Hematopoietic multipotent progenitor cell treated with erythropoietin and hydrocortisone succinate and interleukin-3 and kit ligand, for 17 days (in vitro differentiated cells): ENCODE data around the gene CUEDC1.
"Not testable (repeated sequence)": the region's sequence is repeated elsewhere in the genome, so short reads cannot be mapped to it uniquely, and the experiment has no call there.

Experiments
- DNase-seq: peaks from one replicate; pipeline ENCODE4 v3.0.0-alpha.2; 2015; ENCODE audit warnings: low spot score

CUEDC1 gene

GRCh38 chr17:57984936-57985674 is 29.9 kb upstream of the CUEDC1 start:
- DNase-seq: no peak

GRCh38 chr17:57984261-57984890 is 29.2 kb upstream of the CUEDC1 start:
- no peak for DNase-seq

GRCh38 chr17:57983446-57983845 is 28.2 kb upstream of the CUEDC1 start:
- no peak for DNase-seq

GRCh38 chr17:57982452-57983170 is 27.4 kb upstream of the CUEDC1 start:
- DNase-seq: no peak

- DNase-seq: no peak
These were observed 25.3 kb upstream of the CUEDC1 start for GRCh38 chr17:57980522-57980921.

GRCh38 chr17:57979076-57979475 is 23.9 kb upstream of the CUEDC1 start:
- peak; percentile 9 for DNase-seq

- DNase-seq: no peak
These were observed 21.4 kb upstream of the CUEDC1 start for GRCh38 chr17:57976594-57976993.

- DNase-seq: no peak
These were observed 19.8 kb upstream of the CUEDC1 start for GRCh38 chr17:57975044-57975443.

GRCh38 chr17:57974053-57974824 is 19.0 kb upstream of the CUEDC1 start:
- DNase-seq: not testable (repeated sequence)

- DNase-seq: no peak
These were observed 16.9 kb upstream of the CUEDC1 start for GRCh38 chr17:57972151-57972550.

- DNase-seq: no peak
These were observed 16.4 kb upstream of the CUEDC1 start for GRCh38 chr17:57971572-57971971.

- no peak for DNase-seq
These were observed 15.5 kb upstream of the CUEDC1 start for GRCh38 chr17:57970710-57971109.

GRCh38 chr17:57968456-57968855 is 13.2 kb upstream of the CUEDC1 start:
- no peak for DNase-seq

GRCh38 chr17:57966875-57967274 is 11.7 kb upstream of the CUEDC1 start:
- DNase-seq: no peak

GRCh38 chr17:57966246-57966645 is 11.0 kb upstream of the CUEDC1 start:
- no peak for DNase-seq

GRCh38 chr17:57965521-57966160 is 10.4 kb upstream of the CUEDC1 start:
- DNase-seq: no peak

- DNase-seq: no peak
These were observed 7.9 kb upstream of the CUEDC1 start for GRCh38 chr17:57963149-57963511.

- DNase-seq: no peak
These were observed 7.3 kb upstream of the CUEDC1 start for GRCh38 chr17:57962279-57963148.

- no peak for DNase-seq
These were observed 4.7 kb upstream of the CUEDC1 start for GRCh38 chr17:57959929-57960328.

- DNase-seq: not testable (repeated sequence)
These were observed 3.2 kb upstream of the CUEDC1 start for GRCh38 chr17:57958391-57958790.

- no peak for DNase-seq
These were observed 2.7 kb upstream of the CUEDC1 start for GRCh38 chr17:57957886-57958285.
